Upper lobe of right lung (tissue), 1 donor: Measurements from ENCODE around the gene COL21A1. TPM values are rescaled to one million over a fixed set of nuclear protein-coding genes. Genes with fewer than 3 reads are reported as not detected.

Experiments used
- ATAC-seq: fragments of 200-7000 bp; cut with Tn5 transposase; one replicate; pipeline ENCODE4 v1.9.1; 2020; ENCODE audit warnings: mild to moderate bottlenecking, moderate library complexity
- DNase-seq: peaks from one replicate; pipeline ENCODE4 v3.0.0-alpha.2; 2020
- H3K27ac ChIP-seq: fragments of 200-600 bp; one replicate; pipeline ENCODE4 v1.8.0; 2022
- H3K27me3 ChIP-seq: fragments of 200-600 bp; one replicate; pipeline ENCODE4 v1.8.0; 2022; ENCODE audit warnings: mild to moderate bottlenecking
- H3K36me3 ChIP-seq: fragments of 200-600 bp; one replicate; pipeline ENCODE4 v1.8.0; 2022
- H3K4me1 ChIP-seq: fragments of 200-600 bp; one replicate; pipeline ENCODE4 v1.8.0; 2022
- H3K4me3 ChIP-seq: fragments of 200-600 bp; one replicate; pipeline ENCODE4 v1.8.0; 2022; ENCODE audit warnings: mild to moderate bottlenecking
- H3K9me3 ChIP-seq: fragments of 200-600 bp; one replicate; pipeline ENCODE4 v1.8.0; 2022
- intact Hi-C: fragments of 100-400 bp; cut with DNase I; formaldehyde crosslinking; loops from one replicate; pipeline ENCODE4 v1.11.0; 2022
- total RNA-seq: library from RNA; stranded (reverse); fragmentation: NEBNext Ultra II Directional; extraction: Animal tissue kit (Norgen Biotek cat#: 25700); gene quantifications from one replicate; pipeline ENCODE4 v1.2.1, GENCODE V29; 2021
- TF ChIP-seq, protein P1 (sequence below): fragments of 200-600 bp; IDR thresholded peaks from one replicate; pipeline ENCODE4 v1.8.0; 2022; ENCODE audit warnings: antibody characterized with exemption
- donor health status: DM: no; HTN: yes; CAD: no; lungs with severe emphysema.

The COL21A1 gene
- total RNA-seq, 1 donor from 2014 or later = 15.6 TPM

DNA sequence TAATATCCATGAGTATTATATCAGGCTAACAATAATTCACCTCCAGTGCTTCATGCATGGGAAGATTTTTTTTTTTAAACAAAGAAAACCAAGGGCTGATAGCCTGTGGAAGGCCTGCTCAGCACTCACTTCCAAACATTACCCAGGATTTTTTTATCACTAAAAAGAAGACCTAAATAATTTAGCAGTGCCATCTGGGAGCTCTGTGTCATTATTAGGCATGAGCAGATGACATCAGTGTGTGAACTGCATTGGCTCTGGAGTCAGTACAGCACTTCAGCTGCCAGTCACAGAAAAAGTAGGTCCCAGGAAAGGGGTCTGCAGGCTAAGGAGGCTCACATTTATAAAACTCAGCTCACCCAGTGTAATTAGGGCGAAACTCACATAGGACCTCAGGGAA, 94.8 kb downstream of the COL21A1 start:
- TF ChIP-seq, protein P1, sequence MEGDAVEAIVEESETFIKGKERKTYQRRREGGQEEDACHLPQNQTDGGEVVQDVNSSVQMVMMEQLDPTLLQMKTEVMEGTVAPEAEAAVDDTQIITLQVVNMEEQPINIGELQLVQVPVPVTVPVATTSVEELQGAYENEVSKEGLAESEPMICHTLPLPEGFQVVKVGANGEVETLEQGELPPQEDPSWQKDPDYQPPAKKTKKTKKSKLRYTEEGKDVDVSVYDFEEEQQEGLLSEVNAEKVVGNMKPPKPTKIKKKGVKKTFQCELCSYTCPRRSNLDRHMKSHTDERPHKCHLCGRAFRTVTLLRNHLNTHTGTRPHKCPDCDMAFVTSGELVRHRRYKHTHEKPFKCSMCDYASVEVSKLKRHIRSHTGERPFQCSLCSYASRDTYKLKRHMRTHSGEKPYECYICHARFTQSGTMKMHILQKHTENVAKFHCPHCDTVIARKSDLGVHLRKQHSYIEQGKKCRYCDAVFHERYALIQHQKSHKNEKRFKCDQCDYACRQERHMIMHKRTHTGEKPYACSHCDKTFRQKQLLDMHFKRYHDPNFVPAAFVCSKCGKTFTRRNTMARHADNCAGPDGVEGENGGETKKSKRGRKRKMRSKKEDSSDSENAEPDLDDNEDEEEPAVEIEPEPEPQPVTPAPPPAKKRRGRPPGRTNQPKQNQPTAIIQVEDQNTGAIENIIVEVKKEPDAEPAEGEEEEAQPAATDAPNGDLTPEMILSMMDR = no peak
- Histone ChIP-seq H3K4me3 (no peak overlapping the region), H3K27ac (no peak overlapping the region), H3K4me1 (no peaks in the 10 kb centered on the region), H3K9me3 (no peaks in the 10 kb centered on the region), H3K36me3 (no peaks in the 10 kb centered on the region), H3K27me3 (no peaks in the 10 kb centered on the region)
- DNase-seq (no peak), ATAC-seq (no peak)
- intact Hi-C loops = no loop called here

- no peaks in the 10 kb centered on the region for H3K4me1 ChIP-seq
- H3K27ac ChIP-seq = no peak overlapping the region
- no peaks in the 10 kb centered on the region for H3K27me3 ChIP-seq
- no peak for ATAC-seq
- no peaks in the 10 kb centered on the region for H3K9me3 ChIP-seq
- no peaks in the 10 kb centered on the region for H3K36me3 ChIP-seq
- DNase-seq = no peak
- intact Hi-C loops = no loop called here
- TF ChIP-seq, protein P1 = no peak
- no peak overlapping the region for H3K4me3 ChIP-seq
Measured at GRCh38 chr6:56151609-56152224, 95.7 kb downstream of the COL21A1 start.

DNA sequence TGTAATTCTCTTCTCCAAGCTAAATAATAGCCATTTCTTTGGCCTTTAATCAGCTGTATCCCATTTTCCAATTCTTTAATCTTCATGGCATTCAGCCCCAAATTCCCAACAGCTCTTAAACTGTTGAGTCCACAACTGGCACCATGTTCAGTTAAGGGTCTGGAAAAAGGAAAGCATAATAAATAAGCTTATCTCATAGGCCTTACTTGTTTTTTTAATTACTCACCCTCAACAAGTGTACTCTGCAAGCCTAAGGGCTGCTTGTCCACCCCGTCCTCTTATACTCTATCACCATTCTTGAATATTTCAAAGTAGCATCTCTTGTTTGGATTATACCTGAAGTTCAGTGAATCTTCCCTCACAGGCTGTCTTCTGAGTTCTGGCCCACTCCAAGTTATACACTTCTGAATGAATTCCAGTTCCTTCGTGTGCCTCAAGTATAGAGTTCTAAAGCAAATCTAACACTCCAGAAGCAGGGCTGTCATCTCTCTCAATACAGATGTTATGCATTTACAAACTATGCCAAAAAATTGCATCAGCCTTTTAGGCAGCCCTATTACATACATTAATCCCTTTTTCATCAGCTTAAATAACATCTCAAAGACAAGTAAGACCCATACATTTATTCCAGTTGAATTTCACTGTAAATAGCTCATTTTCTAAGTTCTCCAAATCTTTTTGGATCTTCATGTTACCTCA, 98.7 kb downstream of the COL21A1 start:
- intact Hi-C loops = no loop called here
- H3K27me3 ChIP-seq = no peaks in the 10 kb centered on the region
- DNase-seq (no peak), ATAC-seq (no peak)
- TF ChIP-seq, protein P1 = no peak
- no peaks in the 10 kb centered on the region for H3K36me3 ChIP-seq
- no peaks in the 10 kb centered on the region for H3K4me1 ChIP-seq
- no peak overlapping the region for H3K27ac ChIP-seq
- no peaks in the 10 kb centered on the region for H3K9me3 ChIP-seq
- no peak overlapping the region for H3K4me3 ChIP-seq

- Histone ChIP-seq H3K36me3 (no peaks in the 10 kb centered on the region), H3K4me1 (no peaks in the 10 kb centered on the region), H3K27ac (no peak overlapping the region), H3K9me3 (no peaks in the 10 kb centered on the region), H3K27me3 (no peaks in the 10 kb centered on the region), H3K4me3 (no peak overlapping the region)
- intact Hi-C loops = no loop called here
- TF ChIP-seq, protein P1 = no peak
- DNase-seq (no peak), ATAC-seq (no peak)
Measured at GRCh38 chr6:56147766-56148165, 99.6 kb downstream of the COL21A1 start.

DNA sequence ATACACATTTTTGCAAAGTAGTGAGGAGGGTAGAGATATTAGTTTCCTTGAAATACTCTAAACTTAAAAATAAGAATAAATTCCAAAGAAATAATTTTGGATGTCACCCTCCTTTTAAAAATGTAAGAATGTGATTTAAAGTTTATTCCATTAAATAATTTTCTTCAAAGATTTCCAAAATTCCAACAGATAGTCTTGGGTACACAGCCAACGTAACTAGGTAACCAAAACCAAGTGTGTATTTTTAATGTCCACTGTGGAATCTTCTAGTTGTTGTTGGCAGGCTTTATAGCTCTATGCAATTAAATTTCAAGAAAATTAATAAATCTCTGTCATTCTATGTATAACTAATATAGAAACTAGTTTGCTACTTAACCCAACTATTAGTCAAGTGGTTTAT, 101.3 kb downstream of the COL21A1 start:
- no peak for DNase-seq

More for the DNA sequence above, 101.3 kb downstream of the COL21A1 start:
- H3K36me3 ChIP-seq = no peaks in the 10 kb centered on the region
- no peak overlapping the region for H3K27ac ChIP-seq
- H3K9me3 ChIP-seq = no peaks in the 10 kb centered on the region
- H3K4me1 ChIP-seq = no peaks in the 10 kb centered on the region
- intact Hi-C loops = no loop called here
- H3K4me3 ChIP-seq = no peak overlapping the region
- TF ChIP-seq, protein P1 = no peak
- H3K27me3 ChIP-seq = no peaks in the 10 kb centered on the region
- ATAC-seq = no peak
